Skeletal muscle tissue (tissue), 4 donors: ENCODE measurements around the gene RHOBTB1. TPM values are rescaled to one million over a fixed set of nuclear protein-coding genes. Genes with fewer than 3 reads are reported as not detected.

Experiments
- H3K27ac ChIP-seq: one replicate; pipeline ENCODE4 v1.7.0; 2013; ENCODE audit warnings: mild to moderate bottlenecking, low read depth, low read length, inconsistent platforms
- H3K27me3 ChIP-seq, 3 donors: one replicate each; pipeline ENCODE4 v1.7.0; 2013; ENCODE audit warnings: low read length in 3 of 3; ENCODE audit not compliant: control insufficient read depth in 3 of 3, insufficient read depth in 3 of 3
- H3K36me3 ChIP-seq, 3 donors: one replicate each; pipeline ENCODE4 v1.7.0; 2013; ENCODE audit warnings: low read length in 3 of 3; ENCODE audit not compliant: control insufficient read depth in 3 of 3, insufficient read depth in 3 of 3
- H3K4me1 ChIP-seq, 3 donors: one replicate each; pipeline ENCODE4 v1.7.0; 2013; ENCODE audit warnings: low read length in 3 of 3, mild to moderate bottlenecking in 3 of 3; ENCODE audit not compliant: control insufficient read depth in 3 of 3, insufficient read depth in 3 of 3
- H3K4me3 ChIP-seq, 3 donors: one replicate each; pipeline ENCODE4 v1.7.0; 2013; ENCODE audit warnings: low read length in 3 of 3
- H3K9ac ChIP-seq, 3 donors: one replicate each; pipeline ENCODE4 v1.7.0; 2013; ENCODE audit warnings: low read length in 3 of 3, mild to moderate bottlenecking in 3 of 3, moderate library complexity in 2 of 3, low read depth in 1 of 3
- H3K9me3 ChIP-seq, 3 donors: one replicate each; pipeline ENCODE4 v1.7.0; 2013; ENCODE audit warnings: low read length in 3 of 3; ENCODE audit not compliant: control insufficient read depth in 3 of 3
- total RNA-seq: library from RNA; depleted of rRNA; stranded (reverse); fragments of >200 nt; gene quantifications from one replicate; pipeline ENCODE4 v1.2.3, GENCODE V29; 2014
- donor health status: Osteomylitis.

The RHOBTB1 gene
- total RNA-seq, 1 donor from 2014 or later = 29.2 TPM

DNA sequence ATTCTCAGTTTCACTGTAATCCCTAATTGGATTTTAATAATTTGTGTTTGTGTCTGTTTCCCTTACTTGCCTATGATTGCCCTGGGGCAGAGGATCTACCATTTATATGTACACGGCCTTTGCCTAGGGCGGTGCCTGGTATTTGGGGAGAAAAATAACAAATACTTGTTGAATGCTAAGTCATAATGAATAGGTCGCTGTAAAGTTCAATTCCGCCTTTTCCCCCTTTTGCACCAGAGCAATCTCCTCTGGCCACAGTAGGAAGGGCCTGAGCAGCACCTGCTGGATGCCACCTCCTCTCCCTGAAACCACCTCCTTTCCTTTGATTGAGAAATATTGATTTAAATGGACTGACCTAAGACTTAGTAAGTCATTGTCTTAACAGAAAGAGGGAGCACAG, 70.2 kb downstream of the RHOBTB1 start:
- Histone ChIP-seq H3K9me3 (no peaks in the 10 kb centered on the region), H3K36me3 (peaks cover 23 to 58% (median 31%) of the 10 kb centered on the region in 3 donors), H3K27me3 (no peaks in the 10 kb centered on the region), H3K4me1 (peaks cover 51 to 83% (median 52%) of the 10 kb centered on the region in 3 donors), H3K27ac (peak overlapping the region; percentile 94), H3K9ac (no peak overlapping the region), H3K4me3 (no peak overlapping the region)

DNA sequence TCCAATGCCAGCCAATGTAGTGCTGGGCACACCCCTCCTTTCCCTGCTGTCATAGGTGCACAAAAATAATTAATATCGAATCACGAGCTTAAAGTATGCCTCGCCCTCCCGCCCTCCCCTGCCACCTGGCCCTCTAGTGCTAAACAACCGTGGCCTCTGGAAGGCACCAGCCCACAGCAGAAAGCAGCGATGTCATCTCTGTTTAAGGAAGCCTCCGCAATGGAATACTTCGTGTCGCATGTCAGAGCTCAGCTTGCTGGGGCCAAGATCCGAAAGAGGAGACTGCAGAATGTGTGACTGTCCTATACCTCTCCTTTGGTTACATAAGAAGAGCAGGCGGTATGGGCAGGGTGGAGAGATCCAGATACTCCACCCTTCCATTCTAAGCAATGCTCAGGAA, 71.5 kb downstream of the RHOBTB1 start:
- Histone ChIP-seq H3K9ac (peak overlapping the region in 2 of 3 donors; percentile 32 to 34), H3K4me1 (peaks cover 45 to 75% (median 56%) of the 10 kb centered on the region in 3 donors), H3K9me3 (no peaks in the 10 kb centered on the region), H3K27ac (peak overlapping the region; percentile 94), H3K27me3 (no peaks in the 10 kb centered on the region), H3K4me3 (no peak overlapping the region), H3K36me3 (peaks cover 23 to 60% (median 31%) of the 10 kb centered on the region in 3 donors)

DNA sequence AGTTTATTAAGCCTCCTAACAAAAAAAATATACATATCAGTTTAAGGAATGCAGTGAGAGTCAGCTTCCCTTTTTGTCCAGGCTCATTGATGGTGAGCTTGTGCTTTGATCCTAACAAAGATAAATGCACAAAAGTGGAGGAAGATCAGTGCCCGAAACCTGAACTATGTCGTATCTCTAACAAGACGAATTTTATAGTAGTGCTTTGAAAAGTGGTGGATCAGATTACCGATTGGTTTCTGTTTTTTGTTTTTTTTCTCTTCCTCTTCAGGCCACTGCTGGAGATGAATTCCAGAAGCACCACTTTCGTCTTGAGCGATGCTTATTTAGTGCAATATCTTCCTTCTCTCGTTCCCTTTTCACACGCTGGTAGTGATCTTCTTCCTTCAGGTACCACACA, 72.8 kb downstream of the RHOBTB1 start:
- no peaks in the 10 kb centered on the region for H3K27me3 ChIP-seq
- H3K9ac ChIP-seq = no peak overlapping the region
- H3K27ac ChIP-seq = peak overlapping the region; percentile 86
- no peak overlapping the region for H3K4me3 ChIP-seq
- H3K4me1 ChIP-seq = peaks cover 42 to 68% (median 50%) of the 10 kb centered on the region in 3 donors
- peaks cover 23 to 57% (median 31%) of the 10 kb centered on the region in 3 donors for H3K36me3 ChIP-seq
- H3K9me3 ChIP-seq = no peaks in the 10 kb centered on the region

DNA sequence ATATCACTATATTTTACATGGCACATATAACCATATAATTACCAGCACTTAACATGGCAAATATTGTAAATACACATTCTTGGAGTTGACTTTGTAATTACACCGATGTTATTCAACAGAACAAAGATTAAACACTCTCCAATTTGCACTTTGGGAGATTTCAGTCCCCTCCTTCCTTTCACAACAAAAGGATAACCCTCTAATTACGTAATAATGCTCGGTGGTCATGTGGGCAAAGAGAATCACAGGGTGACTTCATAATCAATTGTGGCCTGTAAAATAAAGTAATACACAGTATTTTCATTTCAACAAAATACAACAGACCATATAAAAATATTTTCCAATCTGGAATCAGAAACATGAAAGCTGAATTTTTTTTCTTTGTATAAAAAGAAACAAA, 73.2 kb downstream of the RHOBTB1 start:
- H3K27me3 ChIP-seq = no peaks in the 10 kb centered on the region
- H3K36me3 ChIP-seq = peaks cover 23 to 53% (median 31%) of the 10 kb centered on the region in 3 donors
- H3K4me1 ChIP-seq = peaks cover 42 to 71% (median 48%) of the 10 kb centered on the region in 3 donors
- H3K4me3 ChIP-seq = no peak overlapping the region
- H3K9ac ChIP-seq = no peak overlapping the region
- H3K9me3 ChIP-seq = no peaks in the 10 kb centered on the region
- peak overlapping the region; percentile 86 for H3K27ac ChIP-seq

DNA sequence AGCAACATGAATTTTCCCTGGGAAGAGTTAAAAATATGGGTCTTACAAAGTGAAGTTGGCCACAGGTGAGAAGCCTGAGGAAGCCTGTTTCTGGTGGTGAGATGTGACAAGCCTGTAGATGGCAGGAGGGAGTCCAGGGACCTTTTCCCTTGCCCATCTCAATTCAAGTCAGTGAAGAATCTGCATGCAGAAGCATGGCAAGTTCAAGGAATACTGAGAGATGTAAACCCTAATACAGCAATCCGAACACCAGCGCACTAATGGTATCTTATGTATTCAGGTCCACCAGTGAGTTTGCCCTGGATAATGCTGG, 73.6 kb downstream of the RHOBTB1 start:
- H3K4me3 ChIP-seq = no peak overlapping the region
- H3K27me3 ChIP-seq = no peaks in the 10 kb centered on the region
- peaks cover 43 to 71% (median 46%) of the 10 kb centered on the region in 3 donors for H3K4me1 ChIP-seq
- H3K9ac ChIP-seq = no peak overlapping the region
- no peaks in the 10 kb centered on the region for H3K9me3 ChIP-seq
- H3K27ac ChIP-seq = peak overlapping the region; percentile 86
- peaks cover 19 to 50% (median 31%) of the 10 kb centered on the region in 3 donors for H3K36me3 ChIP-seq

DNA sequence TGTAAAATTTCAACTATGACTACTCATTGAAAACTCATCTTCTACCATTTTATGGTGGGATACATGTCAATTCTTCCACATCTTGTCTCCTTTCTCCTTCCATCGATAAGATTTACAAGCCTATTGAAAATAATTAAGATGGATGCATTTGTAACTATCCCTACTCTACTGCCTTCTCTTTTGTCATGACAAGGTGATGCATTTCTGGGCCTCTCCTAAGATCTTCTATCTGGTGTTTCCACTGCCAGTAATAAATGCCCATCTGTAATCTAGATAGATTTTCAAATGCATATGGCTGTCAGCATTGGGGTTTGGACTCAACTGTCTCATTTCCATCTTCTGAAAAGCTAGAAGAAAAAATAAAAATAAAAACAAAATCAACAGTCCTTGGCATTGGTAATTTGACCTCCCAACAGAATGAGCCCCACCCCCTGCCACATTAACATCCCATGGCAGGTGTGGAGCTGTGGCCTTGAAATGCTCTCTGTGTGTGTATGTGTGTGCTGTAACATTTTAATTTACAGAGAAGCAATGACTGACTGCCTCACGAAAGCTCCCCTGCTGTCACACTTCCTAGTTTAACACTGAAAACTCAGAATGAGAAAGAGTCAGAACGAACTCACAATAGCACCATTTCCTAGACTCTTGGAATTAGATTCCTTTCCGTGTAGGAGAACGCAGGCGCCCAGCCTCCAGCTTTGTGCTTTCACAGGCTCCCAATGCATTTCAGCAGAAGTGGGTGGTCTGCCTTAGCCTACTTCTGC, 74.2 kb downstream of the RHOBTB1 start:
- Histone ChIP-seq H3K9me3 (no peaks in the 10 kb centered on the region), H3K4me1 (peaks cover 46 to 68% (median 46%) of the 10 kb centered on the region in 3 donors), H3K27me3 (no peaks in the 10 kb centered on the region), H3K4me3 (peak overlapping the region in 1 of 3 donors; percentile 12), H3K36me3 (peaks cover 18 to 48% (median 31%) of the 10 kb centered on the region in 3 donors), H3K9ac (no peak overlapping the region), H3K27ac (peak overlapping the region; percentile 86)

DNA sequence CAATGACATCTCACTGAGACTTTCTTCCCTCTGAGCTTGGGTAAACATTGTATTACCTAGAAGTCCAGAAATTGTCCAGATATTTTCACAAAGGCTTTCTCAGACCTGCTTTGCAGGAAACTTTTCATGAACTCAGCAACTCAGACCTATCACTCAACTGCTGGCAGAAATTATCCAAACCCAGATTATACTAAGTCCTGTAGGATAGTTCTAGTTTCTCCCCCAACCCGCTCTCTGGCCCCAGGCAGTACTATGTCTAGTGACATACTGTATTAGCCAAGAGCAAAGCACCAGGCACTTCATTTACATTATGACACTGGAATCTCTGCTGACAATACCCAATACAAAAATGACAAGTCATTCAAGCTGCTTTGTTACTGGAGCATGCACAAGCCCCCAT, 75.0 kb downstream of the RHOBTB1 start:
- Histone ChIP-seq H3K4me3 (no peak overlapping the region), H3K9ac (no peak overlapping the region), H3K9me3 (no peaks in the 10 kb centered on the region), H3K27ac (peak overlapping the region; percentile 28), H3K4me1 (peaks cover 46 to 62% (median 46%) of the 10 kb centered on the region in 3 donors), H3K27me3 (no peaks in the 10 kb centered on the region), H3K36me3 (peaks cover 15 to 39% (median 22%) of the 10 kb centered on the region in 3 donors)

DNA sequence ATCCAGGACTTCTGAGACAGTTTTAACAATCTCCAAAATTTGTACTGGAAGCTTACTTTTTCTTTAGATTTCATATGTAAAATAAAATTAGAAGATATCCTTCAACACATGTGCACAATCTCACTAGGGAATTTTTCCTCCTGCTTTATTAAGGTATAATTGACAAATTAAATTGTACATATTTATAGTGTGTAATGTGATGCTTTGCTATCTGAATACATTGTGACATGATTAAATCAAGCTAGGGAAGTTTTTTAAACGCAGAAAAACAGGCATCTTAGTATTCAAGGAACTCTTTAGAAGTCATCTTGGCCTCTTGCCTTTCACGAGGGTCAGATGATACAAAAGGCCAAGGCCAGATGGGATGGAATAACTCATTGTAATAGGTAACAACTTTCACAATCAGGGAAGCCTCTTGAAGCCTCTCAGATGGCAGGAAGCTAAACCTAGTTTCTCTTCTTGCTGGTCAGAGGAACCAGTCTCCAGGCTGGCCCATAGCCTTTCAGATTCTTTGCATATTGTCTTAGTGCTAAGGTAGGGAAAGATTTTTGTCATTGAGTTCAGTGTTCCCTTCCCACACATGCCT, 78.7 kb downstream of the RHOBTB1 start:
- Histone ChIP-seq H3K36me3 (peaks cover 0 to 13% (median 5%) of the 10 kb centered on the region in 3 donors), H3K27me3 (no peaks in the 10 kb centered on the region), H3K9me3 (no peaks in the 10 kb centered on the region), H3K27ac (peak overlapping the region; percentile 8), H3K9ac (no peak overlapping the region), H3K4me3 (no peak overlapping the region), H3K4me1 (peaks cover 19 to 30% (median 21%) of the 10 kb centered on the region in 3 donors)

DNA sequence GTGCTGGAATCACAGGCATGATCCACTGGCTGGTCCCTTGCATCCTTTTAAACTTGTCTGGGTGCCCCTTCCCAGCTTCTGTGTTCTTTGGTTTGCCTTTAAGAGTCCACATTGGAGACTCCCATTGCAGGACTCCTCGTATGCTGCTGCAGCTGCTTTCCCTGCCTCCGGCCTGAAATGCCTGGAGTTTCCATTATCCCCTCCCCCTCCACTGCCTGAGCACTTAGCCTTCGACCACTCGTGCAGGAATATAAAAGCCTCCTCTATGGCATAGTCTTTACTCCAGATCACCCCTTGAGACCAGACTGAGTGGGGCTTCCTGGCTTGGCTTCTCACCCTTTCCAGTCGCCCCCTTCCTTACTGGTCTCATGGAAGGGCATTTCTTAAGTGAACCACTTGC, 80.2 kb downstream of the RHOBTB1 start:
- Histone ChIP-seq H3K4me3 (no peak overlapping the region), H3K9ac (no peak overlapping the region), H3K27ac (no peak overlapping the region), H3K27me3 (no peaks in the 10 kb centered on the region), H3K9me3 (no peaks in the 10 kb centered on the region), H3K36me3 (peaks cover 0 to 3% (median 0%) of the 10 kb centered on the region in 3 donors), H3K4me1 (peaks cover 10 to 16% (median 15%) of the 10 kb centered on the region in 3 donors)

DNA sequence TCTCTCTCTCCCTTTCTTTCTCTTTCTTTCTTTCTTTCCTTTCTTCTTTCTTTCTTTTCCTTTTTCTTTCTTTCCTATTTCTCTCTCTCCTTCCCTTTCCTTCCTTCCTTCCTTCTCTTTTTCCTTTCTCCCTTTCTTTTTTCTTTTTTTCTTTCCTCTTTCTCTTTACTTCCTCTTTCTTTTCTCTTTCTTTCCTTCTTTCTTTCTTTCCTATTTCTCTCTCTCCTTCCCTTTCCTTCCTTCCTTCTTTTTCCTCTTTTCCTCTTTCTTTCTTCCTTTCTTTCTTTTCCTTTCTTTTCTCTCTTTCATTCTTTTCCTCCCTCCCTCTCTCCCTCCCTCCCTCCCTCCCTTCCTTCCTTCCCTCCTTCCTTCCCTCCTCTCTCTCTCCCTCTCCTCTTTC, 81.5 kb downstream of the RHOBTB1 start:
- Histone ChIP-seq H3K9ac (no peak overlapping the region), H3K4me3 (no peak overlapping the region), H3K36me3 (no peaks in the 10 kb centered on the region), H3K27ac (no peak overlapping the region), H3K9me3 (no peaks in the 10 kb centered on the region), H3K27me3 (no peaks in the 10 kb centered on the region), H3K4me1 (peaks cover 0 to 9% (median 9%) of the 10 kb centered on the region in 3 donors)
